MM.1S (cell line): ENCODE measurements around the gene LRRN4.

Source experiments
- DNase-seq: peaks from one replicate; pipeline ENCODE4 v3.0.0-alpha.2; 2015
- H2AFZ ChIP-seq: fragments of 300-600 bp; sonication (generic); 2 replicates; pipeline ENCODE4 v1.6.0; 2016; ENCODE audit warnings: antibody characterized with exemption, low read length
- H3F3A ChIP-seq: fragments of 300-600 bp; sonication (generic); 2 replicates; pipeline ENCODE4 v1.6.1; 2016; ENCODE audit warnings: mild to moderate bottlenecking, antibody characterized with exemption, low read length, moderate library complexity, mixed read lengths; ENCODE audit not compliant: insufficient read depth
- H3K27ac ChIP-seq: fragments of 300-600 bp; sonication (generic); 2 replicates; pipeline ENCODE4 v1.5.1; 2016; ENCODE audit warnings: mild to moderate bottlenecking, low read length
- H3K27me3 ChIP-seq: fragments of 300-600 bp; sonication (generic); replicated peaks from 2 replicates; pipeline ENCODE4 v1.6.0; 2016; ENCODE audit warnings: low read length; ENCODE audit not compliant: insufficient read depth
- H3K36me3 ChIP-seq: fragments of 300-600 bp; sonication (generic); replicated peaks from 2 replicates; pipeline ENCODE4 v1.6.1; 2016; ENCODE audit warnings: mild to moderate bottlenecking, low read length, mixed read lengths; ENCODE audit not compliant: insufficient read depth
- H3K4me1 ChIP-seq: fragments of 300-600 bp; sonication (generic); 2 replicates; pipeline ENCODE4 v1.6.1; 2016; ENCODE audit warnings: low read length, mixed read lengths
- H3K4me2 ChIP-seq: fragments of 300-600 bp; sonication (generic); 2 replicates; pipeline ENCODE4 v1.6.0; 2016; ENCODE audit warnings: low read depth, low read length
- H3K4me3 ChIP-seq: fragments of 300-600 bp; sonication (generic); 2 replicates; pipeline ENCODE4 v1.5.1; 2016; ENCODE audit warnings: low read length, mixed read lengths
- H3K79me2 ChIP-seq: fragments of 300-600 bp; sonication (generic); 2 replicates; pipeline ENCODE4 v1.6.1; 2016; ENCODE audit warnings: mixed run types, low read length, mixed read lengths
- H3K9ac ChIP-seq: fragments of 300-600 bp; sonication (generic); 2 replicates; pipeline ENCODE4 v1.6.1; 2016; ENCODE audit warnings: low read length, mixed read lengths
- H3K9me2 ChIP-seq: fragments of 300-600 bp; sonication (generic); replicated peaks from 2 replicates; pipeline ENCODE4 v1.6.1; 2016; ENCODE audit warnings: mild to moderate bottlenecking, low read length, mixed read lengths; ENCODE audit not compliant: insufficient read depth
- H3K9me3 ChIP-seq: fragments of 300-600 bp; sonication (generic); replicated peaks from 2 replicates; pipeline ENCODE4 v1.6.1; 2016; ENCODE audit warnings: mild to moderate bottlenecking, low read length, mixed read lengths; ENCODE audit not compliant: insufficient read depth
- H4K20me1 ChIP-seq: fragments of 300-600 bp; sonication (generic); 2 replicates; pipeline ENCODE4 v1.6.1; 2016; ENCODE audit warnings: mild to moderate bottlenecking, low read length, moderate library complexity, mixed read lengths; ENCODE audit not compliant: insufficient read depth
- EZH2 ChIP-seq: fragments of 300-600 bp; sonication (generic); optimal IDR thresholded peaks from 2 replicates; pipeline ENCODE3; 2017; ENCODE audit warnings: low read depth, mild to moderate bottlenecking, antibody characterized with exemption, low read length, mixed read lengths
- EZH2phosphoT487 ChIP-seq: fragments of 300-600 bp; sonication (generic); IDR thresholded peaks from 2 replicates; pipeline ENCODE4 v1.6.1; 2018; ENCODE audit warnings: antibody characterized with exemption, low read length
- TF ChIP-seq, protein P1 (sequence below): fragments of 300-600 bp; sonication (generic); IDR thresholded peaks from 2 replicates; pipeline ENCODE4 v1.5.1; 2016; ENCODE audit warnings: antibody characterized with exemption, low read length, mixed read lengths

The LRRN4 gene

DNA sequence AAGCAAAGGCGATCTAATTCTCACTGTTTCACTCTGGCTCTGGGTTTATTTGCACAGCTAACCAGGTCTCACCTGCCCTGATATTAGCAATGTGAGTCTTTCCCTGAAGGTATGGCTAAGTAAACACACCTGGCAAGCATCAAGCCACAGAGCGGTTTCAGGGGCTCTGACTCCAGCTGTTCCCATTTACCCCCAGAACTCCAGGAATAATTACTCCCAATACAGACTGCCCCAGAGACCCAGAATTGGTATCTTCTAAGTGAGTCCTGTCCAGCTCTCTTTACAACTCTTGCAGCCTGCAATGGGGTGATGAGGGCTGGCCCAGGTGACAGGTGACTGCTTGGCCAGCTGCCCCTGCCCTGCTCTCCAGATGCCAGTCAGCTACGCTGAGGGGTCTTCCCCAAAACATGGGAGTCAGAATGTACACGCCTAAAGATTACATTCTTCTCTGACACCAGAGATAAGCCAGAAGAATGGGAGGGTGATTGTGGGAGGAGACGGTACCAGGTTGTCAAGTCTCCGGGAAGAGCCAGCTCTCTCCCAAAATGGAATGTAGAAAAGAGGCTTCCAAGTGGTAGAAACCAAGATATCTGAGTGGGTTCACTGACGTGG lies 4.9 kb upstream of the LRRN4 start:
- H3K4me1 ChIP-seq, result 0 out of 2 replicates have a peak, but pooled peaks cover 10% of the 10 kb centered on the region
- H3K9ac ChIP-seq, result no peak overlapping the region
- H3K4me2 ChIP-seq, result no peak overlapping the region
- H4K20me1 ChIP-seq, result no peaks in the 10 kb centered on the region
- no peaks in the 10 kb centered on the region for H3K9me2 ChIP-seq
- peaks cover 5% of the 10 kb centered on the region; the same call in 1 of the 2 replicates for H3F3A ChIP-seq
- no peak overlapping the region for H3K27ac ChIP-seq
- TF ChIP-seq EZH2 (no peak), EZH2phosphoT487 (no peak)
- TF ChIP-seq, protein P1, sequence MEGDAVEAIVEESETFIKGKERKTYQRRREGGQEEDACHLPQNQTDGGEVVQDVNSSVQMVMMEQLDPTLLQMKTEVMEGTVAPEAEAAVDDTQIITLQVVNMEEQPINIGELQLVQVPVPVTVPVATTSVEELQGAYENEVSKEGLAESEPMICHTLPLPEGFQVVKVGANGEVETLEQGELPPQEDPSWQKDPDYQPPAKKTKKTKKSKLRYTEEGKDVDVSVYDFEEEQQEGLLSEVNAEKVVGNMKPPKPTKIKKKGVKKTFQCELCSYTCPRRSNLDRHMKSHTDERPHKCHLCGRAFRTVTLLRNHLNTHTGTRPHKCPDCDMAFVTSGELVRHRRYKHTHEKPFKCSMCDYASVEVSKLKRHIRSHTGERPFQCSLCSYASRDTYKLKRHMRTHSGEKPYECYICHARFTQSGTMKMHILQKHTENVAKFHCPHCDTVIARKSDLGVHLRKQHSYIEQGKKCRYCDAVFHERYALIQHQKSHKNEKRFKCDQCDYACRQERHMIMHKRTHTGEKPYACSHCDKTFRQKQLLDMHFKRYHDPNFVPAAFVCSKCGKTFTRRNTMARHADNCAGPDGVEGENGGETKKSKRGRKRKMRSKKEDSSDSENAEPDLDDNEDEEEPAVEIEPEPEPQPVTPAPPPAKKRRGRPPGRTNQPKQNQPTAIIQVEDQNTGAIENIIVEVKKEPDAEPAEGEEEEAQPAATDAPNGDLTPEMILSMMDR, result no peak
- H3K79me2 ChIP-seq, result no peaks in the 10 kb centered on the region
- H3K27me3 ChIP-seq, result no peaks in the 10 kb centered on the region
- no peak overlapping the region for H3K4me3 ChIP-seq
- H3K9me3 ChIP-seq, result no peaks in the 10 kb centered on the region
- no peak for DNase-seq
- no peaks in the 10 kb centered on the region for H3K36me3 ChIP-seq
- no peak overlapping the region for H2AFZ ChIP-seq

DNA sequence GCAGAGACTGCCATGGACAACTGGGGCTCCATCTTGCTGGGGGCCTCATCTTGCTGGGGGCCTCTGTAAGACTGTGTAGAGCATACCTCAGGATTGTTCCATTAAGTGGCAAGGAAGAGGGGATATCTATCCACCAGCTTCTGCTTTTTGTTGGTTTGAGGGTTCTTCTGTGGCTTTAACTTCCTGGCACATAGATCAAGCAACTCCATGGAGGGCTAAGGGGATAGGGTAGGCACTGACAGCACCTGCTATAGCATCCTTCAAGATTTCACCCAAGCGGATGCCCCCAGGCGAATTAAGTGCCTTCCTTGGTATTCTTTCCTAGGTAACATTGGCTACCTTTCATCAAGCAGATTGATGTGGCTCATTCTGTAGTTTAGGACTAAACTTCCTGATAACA lies 3.8 kb upstream of the LRRN4 start:
- no peaks in the 10 kb centered on the region for H3K9me3 ChIP-seq
- no peaks in the 10 kb centered on the region for H4K20me1 ChIP-seq
- no peak overlapping the region for H3K4me3 ChIP-seq
- H3K79me2 ChIP-seq, result no peaks in the 10 kb centered on the region
- peaks cover 5% of the 10 kb centered on the region; the same call in 1 of the 2 replicates for H3F3A ChIP-seq
- H2AFZ ChIP-seq, result no peak overlapping the region
- no peak overlapping the region for H3K9ac ChIP-seq
- no peak overlapping the region for H3K27ac ChIP-seq
- no peak for TF ChIP-seq EZH2phosphoT487
- no peak for TF ChIP-seq EZH2
- TF ChIP-seq, protein P1, result no peak
- DNase-seq, result no peak
- H3K9me2 ChIP-seq, result no peaks in the 10 kb centered on the region
- H3K36me3 ChIP-seq, result no peaks in the 10 kb centered on the region
- no peaks in the 10 kb centered on the region for H3K27me3 ChIP-seq
- H3K4me2 ChIP-seq, result no peak overlapping the region
- 0 out of 2 replicates have a peak, but pooled peaks cover 10% of the 10 kb centered on the region for H3K4me1 ChIP-seq

DNA sequence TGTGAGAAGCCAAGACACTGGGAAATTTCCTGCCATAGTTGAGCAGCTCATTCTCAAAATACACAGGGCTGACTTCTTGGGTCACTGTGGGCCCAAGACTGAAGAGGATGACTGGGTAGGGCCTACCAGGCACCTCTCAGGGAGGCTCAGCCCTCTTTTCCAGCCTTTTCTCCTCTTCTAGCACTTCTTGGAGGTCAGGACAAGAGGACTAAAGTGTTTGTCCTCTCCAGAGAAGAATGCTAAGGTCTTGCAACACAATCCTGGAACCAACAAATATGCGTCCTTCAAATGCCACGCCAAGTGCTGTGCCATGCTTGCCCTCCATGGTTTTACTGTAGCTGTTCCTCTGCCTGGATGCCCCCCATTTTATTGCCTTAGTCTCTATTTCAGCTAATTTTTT lies 3.3 kb upstream of the LRRN4 start:
- Histone ChIP-seq H3K79me2 (no peaks in the 10 kb centered on the region), H3K36me3 (no peaks in the 10 kb centered on the region), H3K27me3 (no peaks in the 10 kb centered on the region), H3K9ac (no peak overlapping the region), H3K27ac (no peak overlapping the region), H2AFZ (no peak overlapping the region), H3K4me3 (no peak overlapping the region), H4K20me1 (no peaks in the 10 kb centered on the region), H3K4me1 (0 out of 2 replicates have a peak, but pooled peaks cover 10% of the 10 kb centered on the region), H3K9me3 (no peaks in the 10 kb centered on the region), H3K4me2 (no peak overlapping the region), H3K9me2 (no peaks in the 10 kb centered on the region), H3F3A (peaks cover 5% of the 10 kb centered on the region; the same call in 1 of the 2 replicates)
- TF ChIP-seq, protein P1, result no peak
- TF ChIP-seq EZH2 (no peak), EZH2phosphoT487 (no peak)
- no peak for DNase-seq
